Fibroblast of the aortic adventitia (primary cell): ENCODE results near the gene CXCR3. TPM values are rescaled to one million over a fixed set of nuclear protein-coding genes. Genes with fewer than 3 reads are reported as not detected.

Experiments used
- DNase-seq: peaks from one replicate; pipeline ENCODE4 v3.0.0-alpha.2; 2010; ENCODE audit warnings: low read depth
- H3K4me3 ChIP-seq: 2 replicates; pipeline ENCODE4 v1.5.1; 2011; ENCODE audit warnings: low read depth, mild to moderate bottlenecking, control low read depth, low read length, moderate library complexity
- CTCF ChIP-seq: IDR thresholded peaks from 2 replicates; pipeline ENCODE4 v1.5.1; 2011; ENCODE audit warnings: mild to moderate bottlenecking, low read length, control low read depth, inconsistent platforms; ENCODE audit not compliant: insufficient read depth
- total RNA-seq: library from RNA; depleted of rRNA; stranded (reverse); fragments of >200 nt; gene quantifications from 2 replicates; pipeline ENCODE4 v1.2.3, GENCODE V29; 2012; ENCODE audit warnings: low replicate concordance

Gene CXCR3
- total RNA-seq, 1 donor, result not detected

- no peak for DNase-seq
- no peak for TF ChIP-seq CTCF
- H3K4me3 ChIP-seq, result no peak overlapping the region
Observed at GRCh38 chrX:71625471-71625870, 7.2 kb upstream of the CXCR3 start.

GRCh38 chrX:71623714-71624113 is 5.4 kb upstream of the CXCR3 start:
- TF ChIP-seq CTCF, result no peak
- H3K4me3 ChIP-seq, result no peak overlapping the region
- no peak for DNase-seq

GRCh38 chrX:71622576-71623450 is 4.5 kb upstream of the CXCR3 start:
- peak; percentile 74 for DNase-seq
- no peak overlapping the region for H3K4me3 ChIP-seq
- TF ChIP-seq CTCF, result peak; percentile 28

GRCh38 chrX:71622032-71622575 is 3.8 kb upstream of the CXCR3 start:
- no peak overlapping the region for H3K4me3 ChIP-seq
- no peak for DNase-seq
- no peak for TF ChIP-seq CTCF

- TF ChIP-seq CTCF, result no peak
- H3K4me3 ChIP-seq, result no peak overlapping the region
- peak; percentile 60 for DNase-seq
Observed at GRCh38 chrX:71621603-71622002, 3.3 kb upstream of the CXCR3 start.

- no peak for DNase-seq
- TF ChIP-seq CTCF, result no peak
Observed at GRCh38 chrX:71619986-71620385, 1.7 kb upstream of the CXCR3 start.

GRCh38 chrX:71619193-71619592 is 882 bp upstream of the CXCR3 start:
- DNase-seq, result no peak
- TF ChIP-seq CTCF, result no peak
- no peak overlapping the region for H3K4me3 ChIP-seq

More at GRCh38 chrX:71619986-71620385, 1.7 kb upstream of the CXCR3 start:
- H3K4me3 ChIP-seq, result no peak overlapping the region
